AG04450 (cell line): ENCODE data around the gene FYCO1. TPM values are rescaled to one million over a fixed set of nuclear protein-coding genes. Genes with fewer than 3 reads are reported as not detected.

Experiments used
- CTCF ChIA-PET: fragments of 300-600, 350-600 bp; formaldehyde crosslinking; extraction: SDS; loops from one replicate; lab custom pipeline; 2022; ENCODE audit warnings: antibody characterized with exemption, inconsistent platforms; lab: Charles Lee
- POLR2A ChIA-PET: fragments of 350-600 bp; formaldehyde crosslinking; extraction: SDS; loops from one replicate; lab custom pipeline; 2021; ENCODE audit warnings: antibody characterized with exemption, inconsistent platforms; lab: Yijun Ruan, JAX
- DNase-seq: peaks from one replicate; pipeline ENCODE4 v3.0.0-alpha.2; 2011; ENCODE audit warnings: low read depth, low spot score
- H3K27ac ChIP-seq: one replicate; pipeline ENCODE4 v1.5.1; 2012; ENCODE audit warnings: low read depth, low read length, control low read depth
- H3K27me3 ChIP-seq: one replicate; pipeline ENCODE4 v1.6.0; 2012; ENCODE audit warnings: low read length; ENCODE audit not compliant: control insufficient read depth, insufficient read depth
- H3K4me3 ChIP-seq: 2 replicates; pipeline ENCODE4 v1.5.1; 2011; ENCODE audit warnings: mild to moderate bottlenecking, low read depth, low read length, control low read depth
- H3K9me3 ChIP-seq: 2 replicates; pipeline ENCODE4 v1.5.1; 2012; ENCODE audit warnings: low read length; ENCODE audit not compliant: control insufficient read depth, insufficient read depth
- polyA plus RNA-seq: library from polyadenylated mRNA; depleted of rRNA; stranded (reverse); fragments of >200 nt; gene quantifications from 2 replicates; pipeline ENCODE4 v1.2.3, GENCODE V29; 2011
- TF ChIP-seq, protein P1 (sequence below): IDR thresholded peaks from 2 replicates; pipeline ENCODE4 v1.5.1; 2011; ENCODE audit warnings: low read depth, low read length, control low read depth, inconsistent platforms

The FYCO1 gene
- polyA plus RNA-seq, 1 experiment, result 14.3 TPM

GRCh38 chr3:45965653-45966052 is 30.0 kb downstream of the FYCO1 start:
- POLR2A ChIA-PET, result interaction anchor here (0.5 to 1.1 kb wide), 2 partner anchors 250 to 971 kb away, joined by 3 read pairs; no protein-coding TSS in a partner anchor
- Histone ChIP-seq H3K4me3 (no peak overlapping the region), H3K27me3 (no peaks in the 10 kb centered on the region), H3K9me3 (no peaks in the 10 kb centered on the region; the same call in 1 of the 2 replicates), H3K27ac (no peak overlapping the region)
- CTCF ChIA-PET, result interaction anchor here (1.5 to 2.1 kb wide), 2 partner anchors 27 to 114 kb away, joined by 3 to 6 read pairs; no protein-coding TSS in a partner anchor
- TF ChIP-seq, protein P1, sequence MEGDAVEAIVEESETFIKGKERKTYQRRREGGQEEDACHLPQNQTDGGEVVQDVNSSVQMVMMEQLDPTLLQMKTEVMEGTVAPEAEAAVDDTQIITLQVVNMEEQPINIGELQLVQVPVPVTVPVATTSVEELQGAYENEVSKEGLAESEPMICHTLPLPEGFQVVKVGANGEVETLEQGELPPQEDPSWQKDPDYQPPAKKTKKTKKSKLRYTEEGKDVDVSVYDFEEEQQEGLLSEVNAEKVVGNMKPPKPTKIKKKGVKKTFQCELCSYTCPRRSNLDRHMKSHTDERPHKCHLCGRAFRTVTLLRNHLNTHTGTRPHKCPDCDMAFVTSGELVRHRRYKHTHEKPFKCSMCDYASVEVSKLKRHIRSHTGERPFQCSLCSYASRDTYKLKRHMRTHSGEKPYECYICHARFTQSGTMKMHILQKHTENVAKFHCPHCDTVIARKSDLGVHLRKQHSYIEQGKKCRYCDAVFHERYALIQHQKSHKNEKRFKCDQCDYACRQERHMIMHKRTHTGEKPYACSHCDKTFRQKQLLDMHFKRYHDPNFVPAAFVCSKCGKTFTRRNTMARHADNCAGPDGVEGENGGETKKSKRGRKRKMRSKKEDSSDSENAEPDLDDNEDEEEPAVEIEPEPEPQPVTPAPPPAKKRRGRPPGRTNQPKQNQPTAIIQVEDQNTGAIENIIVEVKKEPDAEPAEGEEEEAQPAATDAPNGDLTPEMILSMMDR, result no peak
- DNase-seq, result no peak

DNA sequence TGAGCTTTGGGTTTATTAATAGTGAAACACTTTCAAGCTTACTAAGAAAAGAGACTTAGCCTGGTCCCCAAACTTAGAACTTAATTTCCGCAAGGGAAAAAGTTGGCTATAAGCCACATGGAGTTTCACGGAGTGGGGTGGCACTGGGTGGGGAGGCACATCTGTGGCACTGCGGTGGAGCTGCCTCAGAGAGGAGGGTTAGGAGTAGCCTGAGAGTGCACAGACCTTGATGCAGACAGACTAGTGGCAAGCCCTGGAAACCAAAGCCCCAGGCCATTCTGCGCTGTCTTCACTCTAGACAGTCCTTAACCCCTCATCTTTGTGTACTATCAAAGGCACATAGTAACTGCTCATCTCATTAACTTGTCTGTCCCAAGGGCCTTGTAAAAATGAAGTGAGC is 30.4 kb downstream of the FYCO1 start:
- TF ChIP-seq, protein P1, result no peak
- Histone ChIP-seq H3K27me3 (no peaks in the 10 kb centered on the region), H3K9me3 (no peaks in the 10 kb centered on the region; the same call in 1 of the 2 replicates), H3K27ac (no peak overlapping the region), H3K4me3 (no peak overlapping the region)
- POLR2A ChIA-PET, result interaction anchor here (1.2 kb wide), 1 partner anchor 12 kb away, joined by 3 read pairs; no protein-coding TSS in a partner anchor
- DNase-seq, result no peak
- CTCF ChIA-PET, result interaction anchor here (1.5 to 2.1 kb wide), 2 partner anchors 26 to 114 kb away, joined by 3 to 6 read pairs; no protein-coding TSS in a partner anchor

GRCh38 chr3:45964139-45964538 is 31.5 kb downstream of the FYCO1 start:
- Histone ChIP-seq H3K4me3 (no peak overlapping the region), H3K27me3 (no peaks in the 10 kb centered on the region), H3K9me3 (no peaks in the 10 kb centered on the region; the same call in 1 of the 2 replicates), H3K27ac (no peak overlapping the region)
- TF ChIP-seq, protein P1, result no peak
- no peak for DNase-seq
- CTCF ChIA-PET, result no interaction called here
- POLR2A ChIA-PET, result interaction anchor here (1.2 kb wide), 1 partner anchor 10 kb away, joined by 3 read pairs; no protein-coding TSS in a partner anchor

- Histone ChIP-seq H3K27me3 (no peaks in the 10 kb centered on the region), H3K4me3 (no peak overlapping the region), H3K27ac (no peak overlapping the region), H3K9me3 (no peaks in the 10 kb centered on the region)
- ChIA-PET POLR2A (no interaction called here), CTCF (interaction anchor here (1.4 kb wide), 1 partner anchor 117 kb away, joined by 4 read pairs; no protein-coding TSS in a partner anchor)
- TF ChIP-seq, protein P1, result no peak
- no peak for DNase-seq
Measured at GRCh38 chr3:45962033-45962432, 33.6 kb downstream of the FYCO1 start.

DNA sequence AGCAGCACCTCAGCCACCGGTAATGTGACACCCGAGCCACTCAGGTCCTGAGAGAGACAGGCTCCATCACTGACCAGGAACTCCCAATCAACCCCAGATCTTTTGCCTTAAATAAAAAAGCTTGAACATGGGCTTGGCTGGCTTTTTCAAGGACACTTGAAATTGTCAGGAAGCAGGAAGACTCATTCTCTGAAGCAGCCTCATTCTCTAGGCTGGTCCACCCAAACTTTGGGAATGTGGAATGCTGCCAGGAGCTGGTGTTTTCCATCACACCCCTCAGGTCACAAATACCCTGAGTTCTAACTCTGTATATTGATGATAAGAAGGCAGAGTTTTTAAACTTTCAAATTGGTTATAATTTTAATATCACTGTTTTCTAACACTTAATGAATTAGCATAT is 35.3 kb downstream of the FYCO1 start:
- CTCF ChIA-PET, result interaction anchor here (0.6 to 1.1 kb wide), 3 partner anchors 21 to 449 kb away, joined by 3 to 7 read pairs (median 4); no protein-coding TSS in a partner anchor
- Histone ChIP-seq H3K9me3 (no peaks in the 10 kb centered on the region), H3K27ac (no peak overlapping the region), H3K4me3 (no peak overlapping the region), H3K27me3 (no peaks in the 10 kb centered on the region)
- DNase-seq, result no peak
- TF ChIP-seq, protein P1, result no peak
- POLR2A ChIA-PET, result no interaction called here
